HL-60/S4 (cell line): ENCODE data around the gene AMBN.

Experiments
- in situ Hi-C: fragments of 300-500 bp; cut with MboI; formaldehyde crosslinking; loops from 2 replicates; pipeline ENCODE4 v1.14.3; 2022; ENCODE audit warnings: low sequenced_read_pairs

The AMBN gene

DNA sequence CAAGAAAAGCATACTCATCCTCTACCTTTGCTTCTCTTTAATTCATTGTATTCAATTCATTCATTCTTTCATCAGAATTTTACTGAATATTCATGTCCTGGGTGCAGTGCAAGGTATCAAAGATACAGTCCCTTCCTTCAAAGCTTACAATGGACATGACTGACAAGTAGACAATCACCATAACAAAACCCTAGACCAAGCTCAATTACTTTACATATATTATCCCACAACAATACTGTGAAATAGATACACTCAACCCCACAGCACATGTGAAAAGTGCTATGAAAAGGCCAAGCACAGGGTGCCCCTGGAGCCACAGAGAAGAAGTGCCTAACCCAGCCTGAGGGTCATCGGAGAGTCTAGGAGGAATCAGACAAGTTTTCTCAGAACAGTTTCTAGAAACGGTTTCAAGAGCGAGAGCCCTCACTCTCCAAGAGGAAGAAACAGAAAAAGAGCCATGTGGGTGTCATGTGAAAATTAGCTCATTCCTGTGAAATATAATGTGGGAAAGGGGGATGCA is 15.3 kb downstream of the AMBN start:
- in situ Hi-C loops, result no loop called here

DNA sequence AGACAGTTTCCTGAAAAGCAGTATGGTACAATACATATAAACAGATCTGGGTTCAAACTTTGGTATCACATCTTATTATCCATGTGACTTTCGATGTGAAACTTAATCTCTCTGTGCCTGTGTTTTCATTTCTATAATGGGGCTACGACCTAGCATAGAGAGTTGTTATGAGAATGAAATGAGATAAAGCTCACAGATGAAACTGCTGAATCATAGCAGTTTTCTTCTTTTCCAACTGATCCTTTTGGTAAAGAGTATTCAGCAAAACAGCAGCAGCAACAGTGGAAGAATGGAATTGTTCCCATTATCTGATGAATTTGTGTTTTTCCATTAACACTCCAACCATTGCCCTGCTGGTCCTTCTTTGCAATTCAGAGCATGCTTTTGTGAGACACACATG is 16.3 kb downstream of the AMBN start:
- in situ Hi-C loops, result no loop called here

DNA sequence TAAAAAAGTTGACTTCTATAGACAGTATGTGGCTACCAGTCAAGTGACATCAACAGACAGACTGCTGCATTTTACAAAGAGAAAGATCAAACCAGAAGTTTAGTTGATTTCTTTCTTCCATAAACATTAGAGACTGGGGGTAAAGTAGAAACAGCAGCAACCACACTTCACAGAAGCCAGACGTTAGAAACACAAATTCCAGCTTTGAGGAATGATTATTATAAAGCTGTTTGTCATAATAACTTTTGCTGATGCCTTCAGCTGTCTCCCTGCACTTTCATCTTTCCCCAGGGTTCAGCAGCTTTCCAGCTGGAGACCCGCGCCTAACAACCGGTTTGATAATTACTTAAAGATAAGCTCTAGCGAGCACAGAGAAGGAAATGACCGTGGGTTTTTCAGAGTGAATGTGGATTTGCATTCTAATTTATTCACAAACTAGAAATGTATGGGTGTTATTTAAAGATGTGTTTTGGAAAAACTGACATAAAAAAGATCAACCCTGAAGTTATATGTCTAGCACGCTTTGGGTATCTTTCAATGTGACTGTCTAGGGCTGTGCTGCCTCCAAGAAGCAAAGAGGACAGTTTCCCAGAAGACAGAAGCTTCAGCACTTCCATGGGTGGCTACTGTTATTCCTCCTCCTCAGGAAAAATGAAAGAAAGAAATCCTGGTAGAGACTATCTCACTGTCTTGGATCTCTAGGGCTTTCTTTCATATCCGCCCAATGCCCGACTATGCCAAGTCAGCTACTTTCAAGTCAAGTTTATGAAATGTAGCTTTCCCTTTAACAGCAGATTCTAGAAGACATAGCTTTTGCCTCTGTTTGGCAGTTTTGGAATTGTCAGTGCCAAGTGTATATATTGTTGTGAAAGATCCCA is 21.5 kb downstream of the AMBN start:
- in situ Hi-C loops, result no loop called here

DNA sequence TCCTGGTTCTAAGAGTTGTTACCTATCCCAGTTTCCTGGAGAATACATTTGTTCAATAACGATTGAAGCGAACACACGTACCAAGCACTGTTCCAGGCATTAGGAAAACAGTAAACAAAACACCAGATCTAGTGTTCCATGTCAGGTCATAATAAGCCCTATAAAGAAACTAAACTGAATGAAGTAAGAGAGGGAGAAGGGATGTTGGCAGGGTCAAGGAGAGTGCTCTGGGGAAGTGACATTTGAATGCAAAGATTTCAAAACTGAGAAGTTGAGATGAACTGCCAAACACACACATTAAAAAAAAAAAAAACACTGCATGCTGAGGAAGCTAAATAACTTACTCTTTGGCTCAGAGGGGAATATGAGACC is 22.1 kb downstream of the AMBN start:
- in situ Hi-C loops, result no loop called here

DNA sequence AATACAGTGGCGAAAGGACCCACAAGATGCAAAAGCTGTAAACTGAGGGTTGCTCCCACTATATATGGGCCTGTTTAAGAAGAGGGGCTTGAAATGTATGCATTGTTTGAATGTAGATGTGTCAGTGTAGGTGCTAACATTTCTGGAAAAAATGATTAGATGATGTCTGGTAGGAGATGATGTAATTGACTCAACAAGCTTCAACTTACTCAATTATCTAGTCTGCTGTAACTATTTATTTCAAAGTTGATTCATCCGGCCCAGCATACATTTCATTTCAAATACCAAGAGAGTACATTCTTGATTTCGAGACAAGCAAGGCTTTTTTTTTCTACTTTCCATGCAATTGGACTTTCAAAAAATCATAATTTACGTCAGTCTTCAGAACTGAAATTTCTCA is 27.2 kb downstream of the AMBN start:
- in situ Hi-C loops, result no loop called here

DNA sequence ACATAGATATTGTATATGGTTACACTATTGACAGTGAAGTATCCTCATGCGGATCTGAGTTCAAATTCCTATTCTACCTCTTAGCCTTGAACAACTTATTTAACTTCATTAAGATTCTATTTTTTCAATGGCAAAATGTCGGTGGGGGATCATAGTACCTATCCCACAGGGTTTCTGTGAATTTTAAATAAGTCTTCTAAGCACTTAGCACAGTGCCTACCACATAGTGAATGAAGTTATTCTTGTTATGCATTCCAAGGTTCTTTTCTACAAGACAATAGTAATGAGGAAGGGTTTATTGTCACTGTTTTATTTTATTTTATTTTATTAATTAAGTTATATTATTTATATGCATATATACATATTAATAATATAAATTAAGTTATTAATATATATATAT is 27.7 kb downstream of the AMBN start:
- in situ Hi-C loops, result no loop called here

DNA sequence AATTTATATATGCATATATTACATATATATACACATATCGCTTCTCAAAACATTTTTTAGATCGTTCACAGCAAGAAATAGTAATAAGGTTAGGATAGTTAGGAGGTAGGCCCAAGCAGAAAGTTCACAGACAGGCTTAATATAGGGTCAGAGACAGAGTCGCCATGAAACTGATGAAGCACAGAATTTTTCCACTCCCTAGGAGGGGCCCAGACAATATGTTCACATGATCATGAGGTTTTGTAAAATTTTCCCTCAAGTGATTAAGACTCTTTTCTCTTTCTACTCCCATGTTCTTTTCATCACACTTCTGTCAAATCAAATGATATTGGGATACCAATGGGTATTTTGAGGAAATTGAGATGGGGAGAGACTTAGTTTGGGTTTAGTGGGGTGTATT is 31.3 kb downstream of the AMBN start:
- in situ Hi-C loops, result no loop called here

DNA sequence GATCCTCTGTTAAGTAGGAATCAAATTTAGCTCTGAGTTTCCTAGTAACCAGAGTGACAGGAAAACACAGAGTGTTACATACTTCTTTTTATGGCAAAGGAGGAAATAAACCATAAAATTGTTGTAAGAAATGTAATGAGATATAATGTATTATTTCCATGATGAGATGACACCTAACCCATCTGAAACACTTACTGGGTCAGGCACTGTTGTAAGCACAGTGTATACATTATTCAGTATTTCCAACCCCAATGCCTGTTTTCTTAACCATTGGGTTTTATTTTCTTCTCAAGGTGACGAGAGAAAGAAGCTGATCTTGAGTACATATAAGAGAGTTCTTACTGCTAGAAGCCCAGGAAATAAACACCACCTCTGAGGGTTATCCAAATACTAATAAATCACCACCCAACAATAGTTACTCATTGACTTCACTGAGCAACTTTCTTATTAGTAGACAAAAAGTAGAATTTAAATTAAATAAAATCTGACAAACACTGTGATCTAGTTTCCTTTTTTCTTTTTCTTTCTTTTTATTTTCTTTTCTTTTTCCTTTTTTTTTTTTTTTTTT is 32.3 kb downstream of the AMBN start:
- in situ Hi-C loops, result no loop called here

DNA sequence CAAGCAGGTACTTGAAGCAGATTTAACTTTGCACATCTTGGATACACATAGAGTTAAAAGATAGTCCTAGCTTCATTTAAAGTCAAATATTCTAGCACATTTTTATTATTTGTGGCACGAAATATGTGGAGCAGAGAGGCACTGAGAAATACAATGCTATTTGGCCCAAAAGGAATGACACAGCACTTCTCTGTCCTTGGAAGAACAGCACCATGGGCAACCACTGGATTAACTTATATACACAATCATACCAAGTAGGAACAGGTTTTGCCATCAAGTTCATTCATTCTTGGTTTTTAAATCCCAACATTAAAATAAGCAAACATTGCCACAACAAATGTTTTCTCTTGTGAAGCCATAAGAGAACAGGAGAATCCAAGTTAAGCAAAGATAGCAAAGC is 35.6 kb downstream of the AMBN start:
- in situ Hi-C loops, result no loop called here

DNA sequence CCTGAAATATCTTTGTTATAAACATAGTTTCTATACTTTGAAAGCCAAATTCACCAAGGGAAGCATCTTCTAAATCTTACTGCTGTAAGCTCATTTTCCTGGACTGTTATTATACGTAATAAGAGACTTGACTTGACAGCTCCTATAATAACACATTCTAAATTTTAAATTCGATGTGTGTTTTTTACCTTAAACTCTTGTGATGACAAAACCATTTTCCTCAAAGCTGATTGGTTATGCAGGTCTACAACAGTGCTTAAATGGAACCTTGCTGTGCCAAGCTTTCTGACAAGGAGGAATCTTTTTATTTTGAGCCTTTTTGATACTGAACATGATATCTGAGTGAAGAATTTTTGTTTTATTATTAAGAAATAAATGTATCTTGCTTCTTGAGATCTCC is 36.4 kb downstream of the AMBN start, which contains the start of gene ENAM:
Gene ENAM (plus strand): TSS at position 301 of the 400 bp plus-strand sequence. CDS start 757 bp downstream, outside the sequence.
- in situ Hi-C loops, result no loop called here

DNA sequence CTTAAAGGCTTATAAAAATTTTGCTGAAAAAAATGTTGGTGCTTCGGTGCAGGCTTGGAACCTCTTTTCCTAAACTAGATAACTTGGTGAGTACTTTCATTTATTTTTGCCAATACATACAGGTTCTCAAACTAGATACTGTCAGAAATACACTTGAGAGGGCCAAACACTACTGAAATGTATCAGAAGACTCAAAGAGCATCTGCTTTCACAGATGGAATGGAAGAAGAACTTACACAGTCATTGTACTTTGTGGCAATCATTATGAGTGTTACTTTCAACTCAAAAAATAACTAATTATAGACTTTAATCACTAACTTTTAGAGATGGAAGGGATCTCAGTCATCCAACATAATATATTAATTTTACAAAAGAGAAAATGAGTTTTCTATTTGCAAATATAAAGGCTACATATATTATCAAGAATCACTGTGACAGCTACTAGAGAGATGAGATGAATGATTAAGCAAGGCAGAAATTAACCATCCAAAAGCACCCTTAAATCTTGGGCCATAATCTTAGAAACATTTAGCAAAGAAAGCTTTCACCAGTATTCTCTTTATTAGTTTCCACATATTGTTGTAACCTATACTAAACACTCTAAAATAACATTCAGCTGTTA is 37.5 kb downstream of the AMBN start:
- in situ Hi-C loops, result no loop called here

DNA sequence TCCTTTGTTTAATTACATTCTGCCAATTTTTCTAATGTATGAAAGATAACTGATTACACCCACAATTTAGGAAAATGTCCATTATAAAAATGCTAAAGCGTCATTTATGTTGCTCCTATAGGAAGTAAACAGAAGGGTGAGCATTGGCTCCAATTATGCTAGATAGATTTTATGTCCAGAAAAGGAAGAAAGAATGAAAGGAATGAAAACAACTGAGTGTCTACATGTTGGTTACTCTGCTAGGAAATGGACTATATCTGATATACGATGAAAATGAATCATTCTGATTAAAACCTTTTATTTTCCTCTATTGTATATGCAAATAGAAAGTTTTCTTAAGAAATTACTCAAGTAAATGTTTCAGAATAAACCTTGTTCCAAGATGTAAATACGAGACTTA is 38.1 kb downstream of the AMBN start:
- in situ Hi-C loops, result no loop called here

DNA sequence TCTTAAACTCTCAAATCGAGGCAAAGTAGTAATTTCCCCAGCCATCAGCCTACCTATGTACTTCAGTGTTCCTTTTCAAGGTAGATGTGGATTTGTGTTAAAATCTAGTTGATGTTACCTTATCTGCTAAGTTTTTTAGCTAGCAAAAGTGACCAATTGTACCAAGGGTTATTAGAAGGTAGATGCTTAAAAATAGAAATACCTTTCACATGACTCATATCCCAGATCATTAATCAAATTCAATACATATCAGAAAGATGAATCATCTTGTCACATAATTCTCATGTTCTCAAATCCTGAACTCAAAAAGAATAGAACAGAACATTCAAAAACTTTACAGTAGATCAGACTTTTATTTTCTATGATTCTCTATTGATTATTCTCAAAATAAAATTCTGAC is 40.0 kb downstream of the AMBN start:
- in situ Hi-C loops, result no loop called here

DNA sequence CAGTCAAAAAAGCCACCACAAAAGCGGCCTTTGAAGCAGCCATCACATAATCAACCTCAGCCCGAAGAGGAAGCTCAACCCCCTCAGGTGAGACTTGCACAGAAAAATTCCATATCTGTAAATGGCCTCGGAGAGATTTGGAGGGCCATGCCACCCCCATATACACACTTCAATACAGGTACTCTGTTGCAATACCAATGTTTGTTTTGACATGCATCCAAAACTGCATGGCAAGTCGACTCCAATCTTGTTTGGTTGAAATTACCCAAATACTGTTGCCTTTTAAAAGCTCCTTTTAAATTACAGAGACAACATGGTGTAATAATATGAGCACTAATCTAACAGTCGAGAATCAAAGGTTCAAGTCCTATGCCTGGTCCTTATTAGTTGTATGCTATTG is 42.4 kb downstream of the AMBN start:
- in situ Hi-C loops, result no loop called here

DNA sequence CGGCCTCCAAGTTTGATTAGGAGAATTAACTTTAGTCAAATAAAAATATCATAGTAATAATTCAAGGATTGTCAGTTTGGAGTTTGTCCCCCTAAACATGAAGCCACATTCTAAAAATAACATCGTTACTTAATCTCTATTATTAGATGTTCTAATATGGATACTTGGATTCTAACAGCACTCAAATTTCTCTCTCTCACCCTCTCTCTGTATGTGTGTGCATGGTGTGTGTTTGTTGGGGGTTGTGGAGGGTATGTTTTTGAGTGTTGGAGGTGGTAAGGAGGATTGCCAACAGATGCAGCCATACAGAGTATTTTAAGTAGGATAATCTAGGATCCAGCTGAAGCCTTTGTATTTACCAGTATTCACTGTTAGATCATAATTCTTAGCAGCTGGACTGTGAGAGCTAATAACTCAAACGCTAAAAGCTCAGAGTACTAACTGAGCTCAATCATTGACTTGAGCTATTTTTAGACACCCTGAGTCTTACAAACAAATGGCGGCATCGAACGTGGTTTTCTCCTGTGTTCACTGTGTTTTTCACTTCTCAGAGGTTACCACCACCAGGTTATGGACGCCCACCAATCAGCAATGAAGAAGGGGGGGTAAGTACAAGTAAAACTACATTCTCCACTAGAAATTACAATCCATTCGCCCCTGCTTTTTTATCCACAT is 45.3 kb downstream of the AMBN start:
- in situ Hi-C loops, result no loop called here

DNA sequence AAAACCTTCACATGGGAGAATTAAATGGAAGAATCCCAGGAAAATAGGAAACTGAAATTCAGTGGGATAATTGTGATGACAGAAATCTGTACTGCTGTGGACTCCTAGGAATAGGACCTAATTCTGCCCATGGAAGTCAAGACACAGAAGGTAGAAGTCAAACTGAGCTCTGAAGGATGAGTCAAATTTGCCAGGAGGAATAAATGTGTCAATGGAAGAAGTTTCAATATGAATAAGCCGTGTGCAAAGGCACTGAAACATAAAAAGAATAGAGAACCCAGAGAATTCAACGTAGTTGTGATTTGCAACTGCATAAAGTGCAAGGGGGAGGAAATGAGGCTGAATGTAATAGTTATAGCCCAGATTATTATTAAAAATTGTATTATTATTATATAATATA is 48.1 kb downstream of the AMBN start:
- in situ Hi-C loops, result no loop called here

DNA sequence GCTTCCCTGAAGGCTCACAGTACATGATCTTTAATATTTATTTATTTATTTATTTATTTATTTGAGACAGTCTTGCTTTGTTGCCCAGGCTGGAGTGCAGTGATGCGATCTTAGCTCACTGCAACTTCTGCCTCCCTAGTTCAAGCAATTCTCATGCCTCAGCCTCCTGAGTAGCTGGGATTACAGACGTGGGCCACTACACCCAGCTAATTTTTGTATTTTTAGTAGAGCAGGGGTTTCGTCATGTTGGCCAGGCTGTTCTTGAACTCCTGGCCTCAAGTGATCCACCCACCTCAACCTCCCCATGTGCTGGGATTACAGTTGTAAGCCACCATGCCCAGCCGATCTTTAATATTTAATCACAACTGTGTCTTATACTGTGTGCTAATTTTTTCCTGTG is 58.7 kb downstream of the AMBN start:
- in situ Hi-C loops, result loop anchor here (25.0 kb wide), 1 partner anchor 1062 kb away; no protein-coding TSS in a partner anchor

DNA sequence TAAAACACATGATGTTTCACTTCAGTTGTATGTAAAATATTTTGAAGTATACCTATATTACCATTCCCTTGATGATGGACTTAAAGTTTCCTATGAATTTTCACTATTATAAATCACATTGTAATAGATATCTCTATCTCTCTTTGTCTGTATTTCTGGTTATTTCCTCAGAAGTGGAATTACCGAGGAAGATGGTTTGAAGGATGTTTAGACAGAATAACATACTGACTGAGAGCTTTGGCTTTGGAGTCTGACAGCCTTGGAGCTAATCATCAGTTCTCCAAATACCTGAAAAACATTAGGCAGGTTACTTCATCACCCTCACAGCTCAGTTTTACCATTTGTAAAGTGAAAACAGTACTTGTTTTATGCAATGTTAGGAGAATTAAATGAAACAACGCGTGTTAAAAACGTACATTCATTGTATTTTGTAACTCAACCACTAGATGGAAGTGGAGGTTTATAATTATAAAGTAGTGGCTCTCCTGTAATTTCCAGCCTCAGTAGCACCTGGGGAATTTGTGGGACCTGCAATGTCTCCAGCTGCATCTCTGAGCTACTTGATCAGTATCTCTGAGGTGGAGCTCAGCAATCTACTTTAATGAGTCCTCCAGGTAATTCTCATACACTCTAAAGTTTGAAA is 59.9 kb downstream of the AMBN start:
- in situ Hi-C loops, result loop anchor here (25.0 kb wide), 1 partner anchor 1060 kb away; no protein-coding TSS in a partner anchor

DNA sequence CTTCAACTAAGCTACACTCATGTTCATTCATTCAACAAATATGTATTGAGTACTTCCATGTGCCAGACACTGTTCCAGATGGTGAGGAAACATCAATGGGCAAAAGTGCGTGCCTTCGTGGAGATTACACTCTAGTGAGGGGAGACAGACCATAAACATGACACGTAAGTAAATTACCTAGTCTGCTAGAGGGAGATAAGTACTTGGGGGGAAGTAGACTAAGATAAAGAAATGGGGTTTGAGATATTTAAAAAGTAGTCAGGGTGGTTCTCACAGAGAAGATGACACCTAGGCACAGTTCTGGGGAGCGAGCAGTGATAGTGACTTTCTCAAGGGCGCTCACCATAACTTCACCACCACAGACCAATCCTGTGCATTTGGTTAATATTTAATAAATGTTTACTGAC is 62.6 kb downstream of the AMBN start:
- in situ Hi-C loops, result loop anchor here (25.0 kb wide), 1 partner anchor 1058 kb away; no protein-coding TSS in a partner anchor
